ENCODE data around the gene C10orf71.

C10orf71 gene

DNA sequence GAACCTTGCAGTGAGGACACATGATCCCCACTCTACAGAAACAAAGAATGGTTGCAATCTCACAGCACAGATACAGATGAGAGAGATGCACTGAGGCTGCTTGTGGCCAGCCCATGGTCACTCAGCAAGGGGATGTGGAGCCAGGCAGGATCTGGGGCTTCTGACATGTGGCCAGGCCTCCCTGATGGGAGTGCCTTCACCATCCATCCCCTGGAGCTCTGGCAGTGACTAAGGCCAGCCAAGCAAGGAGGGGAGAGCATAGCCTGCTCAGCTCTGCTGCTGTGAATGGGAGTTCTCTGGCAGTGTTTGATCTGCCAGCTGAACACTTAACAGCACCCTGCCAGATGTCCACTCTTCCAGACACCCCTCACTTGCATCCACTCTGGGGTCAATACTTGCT is 19.8 kb downstream of the C10orf71 start:
- DNase-seq (ENCODE audit: low spot score): no peak

DNA sequence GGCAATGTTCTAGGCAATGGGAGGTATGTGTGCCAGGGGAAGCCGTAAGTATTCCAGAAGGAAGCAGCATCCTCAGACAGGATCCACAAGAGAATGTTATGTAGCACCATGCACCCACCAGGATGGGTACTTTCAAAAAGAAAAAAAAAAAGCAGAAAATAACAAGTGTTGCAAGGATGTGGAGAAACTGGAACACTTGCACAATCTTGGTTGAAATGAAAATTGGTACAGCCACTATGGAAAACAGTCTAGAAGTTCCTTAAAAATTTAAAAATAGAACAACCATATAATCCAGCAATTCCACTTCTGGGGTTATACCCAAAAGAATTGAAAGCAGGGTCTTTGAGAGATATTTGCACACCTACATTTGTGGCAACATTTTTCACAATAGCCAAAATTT is 20.2 kb downstream of the C10orf71 start:
- DNase-seq (ENCODE audit: low spot score): no peak

- DNase-seq (ENCODE audit: low spot score): no peak
These were observed 21.2 kb downstream of the C10orf71 start for GRCh38 chr10:49320191-49320590.

DNA sequence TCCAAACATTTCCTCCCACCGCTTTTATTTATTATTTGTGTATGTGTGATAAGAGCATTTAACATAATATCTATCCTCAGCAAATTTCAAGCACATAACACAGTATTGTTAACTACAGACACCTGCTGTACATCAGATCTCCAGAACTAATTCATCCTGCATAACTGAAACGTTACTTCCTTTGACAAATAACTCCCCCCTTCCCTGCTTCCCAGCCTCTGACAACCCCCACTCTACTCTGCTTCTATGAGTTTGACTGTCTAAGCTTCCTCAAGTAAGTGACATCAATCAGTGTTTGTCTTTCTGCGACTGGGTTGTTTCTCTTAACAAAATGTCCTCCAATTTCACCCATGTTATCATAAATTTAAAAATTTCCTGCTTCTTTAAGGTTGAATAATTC is 22.1 kb downstream of the C10orf71 start:
- DNase-seq (ENCODE audit: low spot score): no peak

DNA sequence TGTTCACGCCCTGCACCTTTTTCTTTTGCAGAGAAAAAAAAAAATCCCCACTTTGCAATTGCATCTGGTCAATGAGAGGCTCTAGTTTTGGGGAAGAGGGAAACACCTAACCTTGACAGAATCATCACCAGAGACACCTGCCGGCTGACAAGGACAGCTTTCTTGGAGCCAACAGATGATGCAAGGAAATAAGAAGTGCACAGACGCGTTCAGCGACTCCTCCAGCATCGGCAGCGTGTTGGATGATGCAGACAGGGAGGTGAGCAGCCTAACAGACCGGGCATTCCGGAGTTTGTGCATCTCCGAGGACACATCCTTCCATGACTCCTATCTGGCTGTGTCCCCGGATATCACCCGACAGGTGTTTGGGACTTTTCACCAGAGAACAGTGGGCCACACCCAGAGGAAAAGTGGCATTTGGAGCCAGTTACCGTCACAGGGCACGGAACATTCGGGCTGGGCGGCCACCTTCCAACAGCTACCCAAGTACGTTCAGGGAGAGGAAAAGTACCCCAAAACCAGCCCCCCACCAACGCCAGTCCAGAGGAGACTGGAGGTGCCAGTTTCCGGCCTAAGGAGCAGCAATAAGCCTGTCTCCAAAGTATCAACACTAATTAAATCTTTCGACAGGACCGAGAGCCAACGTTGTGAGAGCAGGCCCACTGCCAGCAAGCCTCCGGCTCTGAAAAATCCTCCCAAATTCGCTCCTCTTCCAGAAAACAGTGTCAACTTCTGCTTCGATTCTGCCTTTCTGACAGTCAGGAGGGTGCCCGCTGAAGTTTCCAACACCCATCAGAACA is 23.6 kb downstream of the C10orf71 start:
- no peak for DNase-seq (ENCODE audit: low spot score)

DNA sequence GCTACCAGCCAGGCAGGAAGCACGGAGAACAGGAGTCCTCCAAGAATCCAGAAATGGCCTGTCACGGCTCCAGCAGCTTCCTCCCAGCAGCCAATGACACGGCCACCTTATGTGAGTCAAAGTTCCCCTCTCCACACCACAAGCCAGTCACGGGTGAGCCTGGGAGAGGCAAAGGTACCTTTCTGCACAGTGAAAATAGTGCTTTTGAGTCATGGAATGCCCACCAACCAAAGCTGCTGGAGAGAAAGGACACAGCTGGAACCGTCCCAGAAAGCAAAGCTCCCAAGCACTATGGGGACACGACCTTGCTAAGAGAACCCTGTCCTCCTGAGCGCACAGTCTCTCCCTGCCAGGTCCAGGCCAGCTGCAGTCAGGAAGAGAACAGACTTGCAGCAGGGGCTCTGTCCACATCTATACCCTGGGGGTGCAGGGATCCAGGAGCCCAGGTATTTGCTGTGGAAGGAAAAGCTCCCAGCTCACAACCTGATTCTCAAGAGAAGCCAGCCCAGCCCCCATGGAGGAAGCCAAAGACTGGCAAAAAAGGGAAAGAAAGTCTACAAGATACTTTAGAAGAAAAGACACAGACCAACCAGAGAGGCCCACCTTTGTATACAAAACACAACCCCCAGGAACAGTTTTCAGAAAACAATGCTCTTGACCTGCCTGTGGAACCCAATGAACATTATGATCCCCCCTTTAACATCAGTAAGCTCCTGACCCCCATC is 24.4 kb downstream of the C10orf71 start:
- no peak for DNase-seq (ENCODE audit: low spot score)

DNA sequence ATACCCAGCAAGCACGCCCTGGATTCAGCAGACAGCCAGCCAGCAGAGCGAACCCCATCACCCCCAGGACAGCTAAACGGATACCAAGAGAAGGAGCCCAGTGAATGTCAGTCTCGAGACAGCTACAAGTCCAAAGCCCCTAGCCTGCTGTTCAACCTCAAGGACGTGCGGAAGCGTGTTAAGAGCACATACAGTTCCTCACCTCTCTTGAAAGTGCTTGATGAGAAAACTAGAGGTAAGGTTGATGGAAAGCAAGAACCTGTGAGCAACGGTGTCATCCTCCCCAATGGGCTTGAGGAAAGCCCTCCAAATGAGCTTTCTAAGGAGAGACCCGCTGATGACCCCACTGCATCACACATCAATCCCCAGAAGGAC is 24.9 kb downstream of the C10orf71 start:
- DNase-seq (ENCODE audit: low spot score): no peak

DNA sequence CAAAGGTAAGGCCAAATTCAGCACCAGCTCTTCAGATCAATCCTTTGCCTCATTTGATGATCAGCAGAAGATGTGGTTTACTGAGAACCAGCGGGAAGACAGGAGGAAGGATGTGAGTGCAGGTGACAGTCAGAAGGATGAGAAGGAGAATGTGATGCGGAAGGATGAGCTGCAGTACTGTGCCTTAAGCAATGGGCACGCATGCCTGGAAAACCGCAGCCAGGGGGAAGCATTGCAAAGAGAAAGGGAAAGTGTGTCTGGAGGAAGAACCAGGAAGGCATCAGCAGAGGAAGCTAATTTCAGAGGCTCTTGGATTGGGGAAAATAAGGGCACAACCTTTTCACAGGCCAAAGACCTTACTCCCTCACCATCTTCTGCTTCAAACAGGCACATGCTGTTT is 25.7 kb downstream of the C10orf71 start:
- no peak for DNase-seq (ENCODE audit: low spot score)

DNA sequence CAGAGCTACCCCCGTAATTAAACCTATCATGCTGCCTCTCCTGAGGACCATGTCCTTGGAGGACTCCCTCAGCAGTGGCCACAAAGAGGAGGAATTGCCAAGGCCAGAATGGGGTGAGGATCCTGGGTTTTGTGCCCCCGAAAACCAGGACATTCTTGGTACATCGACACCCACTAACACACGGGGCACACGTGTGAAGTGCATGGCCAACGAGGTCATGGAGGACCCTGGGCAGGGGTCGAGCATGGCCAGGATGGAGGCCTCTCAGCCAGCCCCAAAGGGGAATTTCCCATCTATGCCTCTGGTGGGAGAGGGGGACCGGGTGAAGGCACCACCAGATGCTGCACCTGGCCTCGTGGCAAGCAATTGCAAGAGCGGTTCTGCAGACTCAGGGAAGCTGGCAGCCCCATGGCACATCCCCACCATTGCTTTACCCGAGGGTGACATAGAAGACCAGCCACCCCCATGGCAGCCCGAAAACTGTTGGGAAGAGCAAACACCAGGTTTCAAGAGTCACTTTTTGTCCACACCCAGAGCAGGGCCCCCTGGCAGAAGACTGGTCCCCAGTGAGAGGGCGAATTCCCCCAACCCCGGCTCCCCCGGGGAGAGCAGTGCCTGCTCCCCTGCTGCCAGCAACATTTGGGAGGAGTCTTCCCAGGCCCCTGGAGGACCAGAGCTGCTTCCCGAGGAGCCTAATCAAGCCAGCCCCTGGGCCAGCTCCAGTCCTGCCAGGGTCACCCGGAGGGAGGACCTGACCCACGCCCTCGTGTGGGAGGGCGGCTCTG is 26.4 kb downstream of the C10orf71 start:
- no peak for DNase-seq (ENCODE audit: low spot score)

GRCh38 chr10:49325916-49326783 is 27.2 kb downstream of the C10orf71 start:
- DNase-seq (ENCODE audit: low spot score): no peak

- DNase-seq (ENCODE audit: low spot score): no peak
These were observed 28.3 kb downstream of the C10orf71 start for GRCh38 chr10:49327036-49327813.

GRCh38 chr10:49328401-49329145 is 29.6 kb downstream of the C10orf71 start:
- DNase-seq (ENCODE audit: low spot score): no peak

GRCh38 chr10:49329146-49329505 is 30.2 kb downstream of the C10orf71 start:
- no peak for DNase-seq (ENCODE audit: low spot score)

- DNase-seq (ENCODE audit: low spot score): no peak
These were observed 31.2 kb downstream of the C10orf71 start for GRCh38 chr10:49330127-49330665.

GRCh38 chr10:49331431-49331830 is 32.5 kb downstream of the C10orf71 start:
- DNase-seq (ENCODE audit: low spot score): no peak

GRCh38 chr10:49332333-49332732 is 33.4 kb downstream of the C10orf71 start:
- DNase-seq (ENCODE audit: low spot score): no peak

GRCh38 chr10:49332768-49333167 is 33.8 kb downstream of the C10orf71 start:
- no peak for DNase-seq (ENCODE audit: low spot score)

GRCh38 chr10:49333192-49333591 is 34.2 kb downstream of the C10orf71 start:
- no peak for DNase-seq (ENCODE audit: low spot score)

DNA sequence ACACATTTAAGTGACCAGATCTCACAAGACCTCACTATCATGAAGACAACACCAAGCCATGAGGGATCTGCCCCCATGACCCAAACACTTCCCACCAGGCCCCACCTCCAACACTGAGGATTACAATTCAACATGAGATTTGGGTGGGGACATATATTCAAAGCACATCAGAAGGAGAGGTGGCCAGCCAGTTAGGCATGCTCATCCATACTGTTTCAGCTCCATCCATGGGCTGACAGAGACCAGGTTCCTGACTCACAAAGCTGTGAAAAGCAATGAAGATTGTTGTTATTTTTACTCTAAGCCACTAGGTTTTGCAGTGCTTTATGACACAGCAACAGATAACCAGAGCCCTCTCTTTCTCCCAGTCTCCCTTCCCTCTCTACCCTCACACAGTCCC is 36.0 kb downstream of the C10orf71 start:
- no peak for DNase-seq (ENCODE audit: low spot score)

- DNase-seq (ENCODE audit: low spot score): no peak
These were observed 36.5 kb downstream of the C10orf71 start for GRCh38 chr10:49335364-49335972.
